Measurements from ENCODE around the gene SH3GLB2.
"Not testable (repeated sequence)": the region's sequence is repeated elsewhere in the genome, so short reads cannot be mapped to it uniquely, and the experiment has no call there.

The SH3GLB2 gene

DNA sequence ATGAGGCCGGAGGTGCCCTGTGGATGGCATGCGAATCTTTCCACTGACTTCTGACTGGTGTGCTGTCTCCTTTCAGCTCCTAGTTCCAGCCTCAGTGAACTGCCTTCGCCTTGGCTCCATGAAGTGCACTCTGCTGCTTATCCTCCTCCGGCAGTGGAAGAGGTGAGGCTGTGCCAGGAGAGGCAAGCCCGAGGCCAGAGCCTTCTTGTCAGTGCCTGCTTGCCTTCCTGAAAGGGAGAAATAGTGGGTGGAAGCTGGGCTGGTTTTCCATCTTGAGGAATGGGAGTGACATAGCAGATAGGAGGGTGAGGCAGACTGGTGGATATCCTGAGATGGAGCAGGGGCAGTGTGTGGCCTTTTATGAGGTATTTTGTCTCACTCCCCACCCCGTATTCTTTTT, 29.7 kb downstream of the SH3GLB2 start:
- DNase-seq (ENCODE audit: low read depth in 2 of 2), result no peak

DNA sequence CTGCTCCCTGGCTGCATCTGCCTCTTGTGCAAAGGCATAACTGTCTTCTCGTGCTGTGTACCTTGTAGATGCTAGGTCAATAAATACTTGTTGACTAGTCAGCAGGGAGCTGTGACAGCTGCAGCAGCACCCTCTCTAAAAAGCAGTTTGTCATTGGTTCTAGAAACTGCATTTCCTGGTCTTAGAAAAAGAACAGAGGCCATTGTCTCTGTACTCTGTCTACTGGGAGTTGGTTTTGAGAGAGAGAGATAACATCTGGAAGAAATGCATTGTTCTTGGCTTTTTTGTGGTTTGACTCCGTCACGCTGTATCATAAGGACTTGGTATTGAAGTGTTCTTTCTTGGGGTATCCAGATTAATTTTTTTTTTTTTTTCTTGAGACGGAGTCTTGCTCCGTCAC, 32.3 kb downstream of the SH3GLB2 start:
- DNase-seq (ENCODE audit: low read depth in 2 of 2), result no peak

DNA sequence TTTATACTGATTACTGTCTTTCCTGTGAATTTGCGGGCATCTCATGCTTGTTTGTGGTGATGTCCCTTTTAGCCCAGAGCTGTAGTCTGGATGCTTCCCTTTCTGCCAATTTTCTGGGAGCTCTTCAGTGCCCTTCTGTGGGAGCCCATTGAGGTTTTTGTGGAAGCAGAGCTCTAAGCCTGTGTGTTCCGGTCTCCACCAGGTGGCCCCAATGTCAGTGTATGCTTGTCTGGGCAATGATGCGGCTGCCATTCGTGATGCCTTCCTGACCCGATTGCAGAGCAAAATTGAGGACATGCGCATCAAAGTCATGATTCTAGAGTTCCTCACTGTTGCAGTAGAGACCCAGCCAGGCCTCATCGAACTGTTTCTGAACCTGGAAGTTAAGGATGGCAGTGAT, 35.1 kb downstream of the SH3GLB2 start:
- no peak for DNase-seq (ENCODE audit: low read depth in 2 of 2)

DNA sequence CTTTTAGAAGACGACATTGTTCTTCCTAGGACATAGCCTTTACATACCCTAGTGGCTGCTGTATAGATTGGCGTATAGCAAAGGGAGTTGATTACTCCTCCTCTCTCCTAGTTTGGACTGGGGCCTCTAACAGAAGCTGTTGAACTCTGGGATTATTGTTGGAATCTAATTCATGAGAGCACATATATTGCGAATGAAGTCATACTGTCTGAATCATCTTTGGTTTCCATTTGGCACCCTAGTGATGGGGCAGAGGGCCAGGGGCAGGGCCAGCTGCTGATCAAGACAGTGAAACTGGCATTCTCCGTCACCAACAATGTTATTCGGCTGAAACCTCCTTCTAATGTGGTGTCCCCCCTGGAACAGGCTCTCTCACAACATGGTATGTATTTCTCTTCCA, 40.3 kb downstream of the SH3GLB2 start:
- peak; percentile 45 to 49 for DNase-seq (ENCODE audit: low read depth in 2 of 2)

DNA sequence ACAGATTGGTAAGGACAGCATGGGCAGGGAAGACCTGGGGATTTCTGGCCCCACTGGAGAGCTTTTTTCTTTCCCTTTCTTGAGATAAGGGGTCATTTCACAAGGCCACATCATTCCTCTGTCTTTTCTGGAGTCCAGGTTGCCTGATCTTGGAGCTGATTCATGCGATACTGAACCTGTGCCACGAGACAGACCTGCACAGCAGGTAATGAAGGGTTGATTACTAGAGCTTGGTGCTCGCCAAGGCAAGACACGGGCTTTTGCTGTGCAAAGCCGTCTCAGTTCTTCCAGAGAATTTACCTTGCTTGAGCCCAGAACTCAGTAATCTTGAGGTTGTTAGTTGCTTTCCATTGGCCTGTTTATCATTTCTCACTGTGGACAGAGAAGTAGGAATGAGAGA, 41.5 kb downstream of the SH3GLB2 start:
- DNase-seq (ENCODE audit: low read depth in 2 of 2), result no peak

DNA sequence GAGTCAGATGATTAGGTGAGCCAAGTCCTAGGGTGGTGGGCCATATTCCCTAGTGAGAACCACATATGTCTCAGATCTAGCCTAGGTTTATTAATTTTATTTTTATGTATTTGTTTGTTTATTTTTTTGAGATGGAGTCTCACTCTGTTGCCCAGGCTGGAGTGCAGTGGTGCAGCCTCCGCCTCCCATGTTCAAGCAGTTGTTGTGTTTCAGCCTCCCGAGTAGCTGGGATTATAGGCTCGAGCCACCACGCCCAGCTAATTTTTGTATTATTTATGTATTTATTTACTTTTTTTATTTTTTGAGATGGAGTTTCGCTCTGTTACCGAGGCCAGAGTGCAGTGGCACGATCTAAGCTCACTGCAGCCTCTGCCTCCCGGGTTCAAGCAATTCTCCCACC, 44.6 kb downstream of the SH3GLB2 start:
- DNase-seq (ENCODE audit: low read depth in 2 of 2), result no peak

DNA sequence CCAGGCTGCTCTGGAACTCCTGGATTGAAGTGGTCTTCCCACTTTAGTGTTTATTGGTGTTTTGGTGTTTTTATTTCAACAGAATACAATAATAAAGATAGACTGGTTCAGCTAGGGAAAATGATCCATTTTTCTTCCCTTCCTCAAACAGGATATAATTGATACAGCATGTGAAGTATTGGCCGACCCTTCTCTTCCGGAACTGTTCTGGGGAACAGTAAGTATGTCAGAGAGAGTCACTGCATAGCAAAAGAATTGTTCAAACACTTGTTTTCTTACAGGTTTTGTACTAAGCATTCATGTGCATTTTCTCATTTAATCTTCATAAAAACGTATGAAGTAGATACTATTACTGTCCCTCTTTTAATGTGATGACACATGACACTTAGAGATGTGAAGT, 49.0 kb downstream of the SH3GLB2 start:
- DNase-seq (ENCODE audit: low read depth in 2 of 2), result no peak

DNA sequence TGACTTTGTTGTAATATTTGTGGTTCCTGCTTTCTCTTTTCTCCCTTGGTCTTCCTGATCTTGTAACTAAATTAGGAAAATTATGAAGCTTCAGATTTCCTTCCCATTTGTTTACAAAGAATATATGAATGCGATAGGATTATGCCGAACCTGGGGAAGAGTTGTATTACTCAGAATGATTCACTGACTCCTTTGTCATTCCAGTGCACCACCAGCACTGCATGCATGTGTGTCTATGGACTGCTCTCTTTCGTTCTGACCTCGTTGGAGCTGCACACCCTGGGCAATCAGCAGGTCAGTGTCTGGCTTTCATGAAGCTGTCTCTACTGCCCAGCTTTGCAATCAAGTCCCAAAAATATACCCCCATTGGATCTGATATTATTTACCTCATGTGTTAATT, 55.2 kb downstream of the SH3GLB2 start:
- peak in 1 of 2 experiments; percentile 13 for DNase-seq (ENCODE audit: low read depth in 2 of 2)

DNA sequence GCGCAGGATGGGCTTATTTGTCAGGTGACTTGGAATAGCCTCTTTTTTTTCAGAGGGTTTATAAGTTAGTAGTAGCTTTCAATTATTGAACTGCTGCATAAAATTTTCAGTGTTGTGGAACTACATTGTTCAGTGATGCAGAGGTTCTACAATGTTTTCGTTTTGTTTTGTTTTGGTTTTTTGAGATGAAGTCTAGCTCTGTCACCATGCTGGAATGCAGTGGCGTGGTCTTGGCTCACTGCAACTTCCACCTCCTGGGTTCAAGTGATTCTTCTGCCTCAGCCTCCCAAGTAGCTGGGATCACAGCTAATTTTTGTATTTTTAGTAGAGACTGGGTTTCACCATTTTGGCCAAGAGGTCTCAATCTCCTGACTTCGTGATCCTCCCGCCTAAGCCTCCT, 58.6 kb downstream of the SH3GLB2 start:
- no peak for DNase-seq (ENCODE audit: low read depth in 2 of 2)

DNA sequence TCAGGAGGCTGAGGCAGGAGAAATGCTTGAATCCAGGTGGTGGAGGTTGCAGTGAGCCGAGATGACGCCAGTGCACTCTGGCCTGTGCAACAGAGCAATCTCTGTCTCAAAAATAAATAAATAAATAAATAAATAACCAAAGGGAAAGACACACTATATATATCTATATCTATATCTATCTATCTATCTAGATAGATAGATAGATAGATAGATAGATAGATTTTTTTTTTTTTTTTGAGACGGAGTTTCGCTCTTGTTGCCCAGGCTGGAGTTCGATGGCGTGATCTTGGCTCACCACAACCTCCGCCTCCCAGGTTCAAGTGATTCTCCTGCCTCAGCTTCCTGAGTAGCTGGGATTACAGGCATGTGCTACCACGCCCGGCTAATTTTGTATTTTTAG, 66.7 kb downstream of the SH3GLB2 start:
- DNase-seq (ENCODE audit: low read depth in 2 of 2), result not testable (repeated sequence)

All from fibroblast of skin of left quadriceps (primary cell).